Bronchial epithelial cell (primary cell): ENCODE data around the gene PIEZO1. TPM values are rescaled to one million over a fixed set of nuclear protein-coding genes. Genes with fewer than 3 reads are reported as not detected.
A peak's percentile ranks its signal among the peaks of the same experiment; 100 is the strongest.

Experiments
- DNase-seq: peaks from one replicate; pipeline ENCODE4 v3.0.0-alpha.2; 2010; ENCODE audit warnings: low read depth
- FAIRE-seq: peaks from 2 replicates; lab custom pipeline; 2011; peaks lifted over from hg19 to GRCh38; lab: Jason Lieb, UNC
- H3K27me3 ChIP-seq: 2 replicates; pipeline ENCODE4 v1.5.1; 2011; ENCODE audit warnings: low read length; ENCODE audit not compliant: control insufficient read depth, insufficient read depth
- H3K36me3 ChIP-seq: 2 replicates; pipeline ENCODE4 v1.5.1; 2011; ENCODE audit warnings: low read length; ENCODE audit not compliant: control insufficient read depth, insufficient read depth
- H3K4me3 ChIP-seq: 2 replicates; pipeline ENCODE4 v1.5.1; 2011; ENCODE audit warnings: mild to moderate bottlenecking, low read depth, low read length, control low read depth
- CTCF ChIP-seq: IDR thresholded peaks from 2 replicates; pipeline ENCODE4 v1.5.1; 2011; ENCODE audit warnings: mild to moderate bottlenecking, moderate library complexity, low read length, control low read depth, inconsistent platforms; ENCODE audit not compliant: insufficient read depth, severe bottlenecking
- total RNA-seq: library from RNA; depleted of rRNA; stranded (reverse); fragments of >200 nt; gene quantifications from 2 replicates; pipeline ENCODE4 v1.2.1, GENCODE V29; 2014

PIEZO1 gene
- total RNA-seq, 1 donor from 2014 or later: 98.2 TPM

- peak overlapping the region; percentile 70 for H3K4me3 ChIP-seq
- TF ChIP-seq CTCF: no peak
- FAIRE-seq (no peak), DNase-seq (no peak)
- peaks cover 4% of the 10 kb centered on the region for H3K36me3 ChIP-seq
- H3K27me3 ChIP-seq: no peaks in the 10 kb centered on the region
Observed at GRCh38 chr16:88804173-88804551, 19.1 kb upstream of the PIEZO1 start.

GRCh38 chr16:88803264-88803987 is 18.4 kb upstream of the PIEZO1 start, which contains the start of gene CDT1:
Gene CDT1, plus strand, starts transcription at chr16:88803789. Its CDS starts 43 bp downstream, at chr16:88803832.
- peak; percentile 39 for DNase-seq
- FAIRE-seq: no peak
- Histone ChIP-seq H3K4me3 (peak within 1 kb of the TSS; percentile 70), H3K36me3 (peaks cover 4% of the 10 kb centered on the region), H3K27me3 (no peaks in the 10 kb centered on the region)
- TF ChIP-seq CTCF: no peak

GRCh38 chr16:88800277-88800592 is 15.2 kb upstream of the PIEZO1 start:
- no peak for FAIRE-seq

GRCh38 chr16:88799569-88800276 is 14.7 kb upstream of the PIEZO1 start:
- Histone ChIP-seq H3K4me3 (no peak overlapping the region), H3K36me3 (no peaks in the 10 kb centered on the region), H3K27me3 (no peaks in the 10 kb centered on the region)
- no peak for FAIRE-seq
- no peak for TF ChIP-seq CTCF
- DNase-seq: no peak

More at GRCh38 chr16:88800277-88800592, 15.2 kb upstream of the PIEZO1 start:
- H3K36me3 ChIP-seq: no peaks in the 10 kb centered on the region
- DNase-seq: no peak
- no peaks in the 10 kb centered on the region for H3K27me3 ChIP-seq
- H3K4me3 ChIP-seq: no peak overlapping the region
- no peak for TF ChIP-seq CTCF

- no peak for FAIRE-seq
- TF ChIP-seq CTCF: no peak
- H3K4me3 ChIP-seq: no peak overlapping the region
- no peak for DNase-seq
- no peaks in the 10 kb centered on the region for H3K36me3 ChIP-seq
- no peaks in the 10 kb centered on the region for H3K27me3 ChIP-seq
Observed at GRCh38 chr16:88798772-88799455, 13.9 kb upstream of the PIEZO1 start.
